ENCODE data around the gene CPLX4.
"Not testable (repeated sequence)": the region's sequence is repeated elsewhere in the genome, so short reads cannot be mapped to it uniquely, and the experiment has no call there.

Gene CPLX4

GRCh38 chr18:59270689-59271257 lies 47.7 kb downstream of the CPLX4 start:
- FAIRE-seq (no peak), DNase-seq (ENCODE audit: insufficient read length, low spot score) (no peak)
- no peak for TF ChIP-seq POLR2A (IDR thresholded peaks at IDR 0.05; ENCODE audit: low read depth, low read length)

- no peak for TF ChIP-seq POLR2A (IDR thresholded peaks at IDR 0.05; ENCODE audit: low read depth, low read length)
- FAIRE-seq (no peak), DNase-seq (ENCODE audit: insufficient read length, low spot score) (no peak)
Observed at GRCh38 chr18:59269563-59270119, 48.8 kb downstream of the CPLX4 start.

GRCh38 chr18:59268721-59269562 lies 49.5 kb downstream of the CPLX4 start:
- DNase-seq (ENCODE audit: insufficient read length, low spot score) (no peak), FAIRE-seq (no peak)
- TF ChIP-seq POLR2A (IDR thresholded peaks at IDR 0.05; ENCODE audit: low read depth, low read length) = no peak

DNA sequence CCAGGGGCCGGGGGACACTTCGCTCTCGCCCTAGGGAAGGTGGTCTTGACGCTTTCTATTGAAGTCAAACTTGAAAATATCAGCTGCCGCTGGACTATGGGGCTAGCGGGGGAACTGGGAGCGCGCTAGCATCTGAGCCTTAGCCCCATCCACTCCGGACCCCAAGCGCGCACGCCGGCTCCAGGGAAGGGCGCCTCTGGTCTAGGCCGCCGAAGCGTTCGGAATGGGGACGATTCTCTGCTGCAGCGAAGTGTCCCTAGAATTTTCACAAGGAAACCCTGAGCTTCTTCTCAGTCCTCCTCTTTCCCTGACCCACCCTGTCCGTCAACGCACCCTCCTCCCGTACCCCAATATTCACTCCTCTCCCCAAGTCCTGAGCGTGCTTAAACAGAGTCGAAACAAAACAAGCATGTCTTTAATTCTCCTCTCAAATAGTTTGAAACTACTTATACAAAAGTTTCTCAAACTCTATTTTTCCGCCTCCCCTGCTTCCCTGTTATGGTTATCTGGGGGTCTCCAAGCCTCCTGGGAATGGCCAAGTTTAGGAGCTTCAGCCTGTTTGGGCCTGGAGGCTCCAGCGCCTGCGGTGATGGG lies 50.2 kb downstream of the CPLX4 start:
- no peak for TF ChIP-seq POLR2A (IDR thresholded peaks at IDR 0.05; ENCODE audit: low read depth, low read length)
- no peak for DNase-seq (ENCODE audit: insufficient read length, low spot score)
- no peak for FAIRE-seq

GRCh38 chr18:59267503-59268126 lies 50.8 kb downstream of the CPLX4 start:
- no peak for DNase-seq (ENCODE audit: insufficient read length, low spot score)
- TF ChIP-seq POLR2A (IDR thresholded peaks at IDR 0.05; ENCODE audit: low read depth, low read length) = no peak
- FAIRE-seq = no peak

GRCh38 chr18:59266886-59267502 lies 51.5 kb downstream of the CPLX4 start:
- TF ChIP-seq POLR2A (IDR thresholded peaks at IDR 0.05; ENCODE audit: low read depth, low read length) = no peak
- no peak for DNase-seq (ENCODE audit: insufficient read length, low spot score)
- no peak for FAIRE-seq

GRCh38 chr18:59266459-59266858 lies 52.0 kb downstream of the CPLX4 start:
- FAIRE-seq (no peak), DNase-seq (ENCODE audit: insufficient read length, low spot score) (no peak)
- TF ChIP-seq POLR2A (IDR thresholded peaks at IDR 0.05; ENCODE audit: low read depth, low read length) = no peak

DNA sequence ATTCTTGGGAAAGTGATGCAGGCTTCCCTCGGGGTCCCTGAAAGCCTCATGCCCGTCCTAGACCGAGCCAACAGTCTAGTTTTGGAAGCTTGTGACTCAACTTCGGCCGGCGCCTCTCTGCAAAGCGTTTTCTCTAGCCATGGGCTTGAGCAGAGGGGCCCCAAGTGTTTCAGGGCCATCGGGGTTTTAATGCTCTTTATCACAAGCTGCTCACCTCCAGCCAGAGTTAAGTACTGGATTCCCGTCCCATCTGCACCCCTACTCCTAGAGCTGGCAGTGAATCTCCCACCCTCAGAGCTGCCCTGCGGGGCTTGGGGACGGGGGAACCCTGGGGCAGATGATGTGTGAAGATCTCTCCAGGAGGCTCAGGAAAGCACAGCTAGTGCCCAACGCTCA lies 52.5 kb downstream of the CPLX4 start:
- TF ChIP-seq POLR2A (IDR thresholded peaks at IDR 0.05; ENCODE audit: low read depth, low read length) = no peak
- FAIRE-seq = no peak
- DNase-seq (ENCODE audit: insufficient read length, low spot score) = no peak

DNA sequence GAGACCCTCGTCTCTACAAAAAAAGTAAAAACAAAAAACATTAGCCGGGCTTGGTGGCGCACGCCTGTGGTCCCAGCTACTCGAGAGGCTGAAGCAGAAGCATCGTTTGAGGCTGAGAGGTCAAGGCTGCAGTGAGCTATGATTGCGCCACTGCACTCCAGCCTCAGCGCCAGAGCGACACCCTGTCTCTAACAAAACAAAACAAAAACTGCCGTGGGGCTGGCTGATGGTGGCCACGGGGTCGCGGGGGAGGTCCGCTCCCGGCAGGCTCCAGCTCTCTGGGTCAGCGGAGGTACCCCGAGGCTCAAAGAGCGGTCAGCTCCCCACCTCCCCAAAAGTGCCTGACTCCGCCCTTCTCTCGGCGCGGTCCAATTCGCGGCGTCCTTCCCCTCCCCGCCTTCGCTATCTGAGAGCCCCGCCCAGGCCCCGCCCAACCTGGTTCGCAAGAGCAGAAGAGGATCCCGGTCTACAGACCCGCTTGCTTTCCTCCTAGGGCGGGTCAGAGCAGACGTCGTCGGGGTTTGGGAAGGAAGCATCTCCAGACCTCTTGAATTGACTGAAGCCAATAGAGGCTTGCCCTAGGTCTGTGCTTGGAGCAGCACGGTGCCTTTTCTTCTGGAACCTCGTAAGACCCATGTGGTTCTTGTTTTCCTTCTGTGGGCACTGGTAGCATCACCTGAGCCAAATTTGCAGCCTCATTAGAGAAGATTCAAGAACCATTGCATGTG lies 53.0 kb downstream of the CPLX4 start:
- DNase-seq (ENCODE audit: insufficient read length, low spot score) (no peak), FAIRE-seq (no peak)
- no peak for TF ChIP-seq POLR2A (IDR thresholded peaks at IDR 0.05; ENCODE audit: low read depth, low read length)

GRCh38 chr18:59264651-59265245 lies 53.7 kb downstream of the CPLX4 start:
- DNase-seq (ENCODE audit: insufficient read length, low spot score) = no peak
- no peak for FAIRE-seq
- TF ChIP-seq POLR2A (IDR thresholded peaks at IDR 0.05; ENCODE audit: low read depth, low read length) = no peak

- DNase-seq (ENCODE audit: insufficient read length, low spot score) = no peak
- FAIRE-seq = no peak
- no peak for TF ChIP-seq POLR2A (IDR thresholded peaks at IDR 0.05; ENCODE audit: low read depth, low read length)
Observed at GRCh38 chr18:59264121-59264571, 54.3 kb downstream of the CPLX4 start.

DNA sequence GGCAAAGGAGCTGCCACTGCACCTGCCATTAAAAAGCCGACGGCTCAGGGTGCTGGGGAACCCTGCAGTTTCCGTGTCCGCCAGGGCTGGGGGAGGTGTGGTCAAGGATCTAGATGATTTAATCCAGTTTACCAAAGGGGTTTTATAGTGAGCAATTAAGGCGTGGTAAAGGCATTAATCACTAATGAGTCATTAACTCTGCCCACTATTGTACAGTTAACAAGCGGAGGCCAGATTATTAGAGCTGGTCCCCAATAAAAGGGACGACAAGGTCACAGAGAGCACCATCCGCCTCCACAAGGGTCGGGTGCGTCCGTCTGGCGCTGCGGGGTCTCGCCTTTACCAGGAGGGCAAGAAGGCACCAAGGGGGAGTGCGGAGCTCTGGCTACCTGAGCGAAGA lies 54.8 kb downstream of the CPLX4 start:
- no peak for TF ChIP-seq POLR2A (IDR thresholded peaks at IDR 0.05; ENCODE audit: low read depth, low read length)
- DNase-seq (ENCODE audit: insufficient read length, low spot score) = no peak
- FAIRE-seq = no peak

GRCh38 chr18:59262243-59262642 lies 56.2 kb downstream of the CPLX4 start:
- not testable (repeated sequence) for FAIRE-seq; DNase-seq (ENCODE audit: insufficient read length, low spot score)

DNA sequence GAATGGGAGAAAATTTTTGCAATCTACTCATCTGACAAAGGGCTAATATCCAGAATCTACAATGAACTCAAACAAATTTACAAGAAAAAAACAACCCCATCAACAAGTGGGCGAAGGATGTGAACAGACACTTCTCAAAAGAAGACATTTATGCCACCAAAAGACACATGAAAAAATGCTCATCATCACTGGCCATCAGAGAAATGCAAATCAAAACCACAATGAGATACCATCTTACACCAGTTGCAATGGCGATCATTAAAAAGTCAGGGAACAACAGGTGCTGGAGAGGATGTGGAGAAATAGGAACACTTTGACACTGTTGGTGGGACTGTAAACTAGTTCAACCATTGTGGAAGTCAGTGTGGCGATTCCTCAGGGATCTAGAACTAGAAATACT lies 56.6 kb downstream of the CPLX4 start:
- not testable (repeated sequence) for FAIRE-seq; DNase-seq (ENCODE audit: insufficient read length, low spot score)

GRCh38 chr18:59255491-59255890 lies 63.0 kb downstream of the CPLX4 start:
- not testable (repeated sequence) for DNase-seq (ENCODE audit: insufficient read length, low spot score); FAIRE-seq
